H1 (cell line): Measurements from ENCODE around the gene IRX4. TPM values are rescaled to one million over a fixed set of nuclear protein-coding genes. Genes with fewer than 3 reads are reported as not detected.

ENCODE experiments used
- CTCF ChIA-PET: fragments of 300-600 bp; sonication (Branson Sonifier 250); formaldehyde crosslinking; loops from one replicate; lab custom pipeline; 2021; ENCODE audit not compliant: partially characterized antibody; lab: Charles Lee
- POLR2A ChIA-PET: fragments of 300-600 bp; sonication (Branson Sonifier 250); formaldehyde crosslinking; loops from one replicate; lab custom pipeline; 2021; ENCODE audit warnings: inconsistent platforms; ENCODE audit not compliant: partially characterized antibody; lab: Charles Lee
- DNase-seq, 2 experiments: peaks; one replicate each; pipeline versions ENCODE4 v3.0.0 to v3.0.0-alpha.2; 2010 to 2022; ENCODE audit warnings: low spot score in 2 of 2, low read depth in 1 of 2, mixed read lengths in 1 of 2
- FAIRE-seq: peaks from 2 replicates; lab custom pipeline; 2011; peaks lifted over from hg19 to GRCh38; lab: Jason Lieb, UNC
- H2AFZ ChIP-seq: 2 replicates; pipeline ENCODE4 v1.8.1; 2012; ENCODE audit warnings: low read length, inconsistent platforms
- H2AK5ac ChIP-seq: 2 replicates; pipeline ENCODE4 v1.6.1; 2013; ENCODE audit warnings: low read depth, low read length
- H2BK120ac ChIP-seq: replicated peaks from 2 replicates; pipeline ENCODE3; 2013; ENCODE audit warnings: low read depth, low read length, inconsistent platforms
- H2BK12ac ChIP-seq: 2 replicates; pipeline ENCODE4 v1.6.1; 2013; ENCODE audit warnings: low read depth, low read length
- H2BK15ac ChIP-seq: 2 replicates; pipeline ENCODE4 v1.6.1; 2013; ENCODE audit warnings: low read length
- H2BK20ac ChIP-seq: 2 replicates; pipeline ENCODE4 v1.6.1; 2013; ENCODE audit warnings: low read length
- H2BK5ac ChIP-seq: 2 replicates; pipeline ENCODE4 v1.6.1; 2013; ENCODE audit warnings: low read depth, low read length
- H3K14ac ChIP-seq: 2 replicates; pipeline ENCODE4 v1.6.1; 2013; ENCODE audit warnings: inconsistent platforms; ENCODE audit not compliant: insufficient read length
- H3K18ac ChIP-seq: 2 replicates; pipeline ENCODE4 v1.6.1; 2013; ENCODE audit warnings: low read length; ENCODE audit errors: extremely low read depth
- H3K23ac ChIP-seq: 2 replicates; pipeline ENCODE4 v1.6.1; 2013; ENCODE audit warnings: inconsistent platforms; ENCODE audit not compliant: insufficient read length
- H3K23me2 ChIP-seq: 2 replicates; pipeline ENCODE4 v1.6.1; 2013; ENCODE audit warnings: low read depth, low read length
- H3K27ac ChIP-seq: 2 replicates; pipeline ENCODE4 v1.6.1; 2011; ENCODE audit warnings: low read depth, low read length, inconsistent platforms
- H3K27me3 ChIP-seq, 4 experiments: replicated peaks in 1 of 4; 1 replicate in 1 of 4; 2 replicates in 3 of 4; pipeline versions ENCODE4 v1.6.1 to v1.8.1; 2011 to 2013; ENCODE audit warnings: low read length in 3 of 4, mild to moderate bottlenecking in 3 of 4, inconsistent platforms in 2 of 4, mixed read lengths in 2 of 4, moderate library complexity in 1 of 4; ENCODE audit not compliant: control insufficient read depth in 3 of 4, insufficient read depth in 3 of 4; ENCODE audit errors: extremely low read depth in 1 of 4
- H3K36me3 ChIP-seq, 4 experiments: 2 replicates each; pipeline versions ENCODE4 v1.6.1 to v1.8.1; 2011 to 2013; ENCODE audit warnings: mild to moderate bottlenecking in 4 of 4, low read length in 3 of 4, moderate library complexity in 2 of 4, control low read depth in 1 of 4, inconsistent platforms in 1 of 4; ENCODE audit not compliant: insufficient read depth in 4 of 4, control insufficient read depth in 2 of 4
- H3K4ac ChIP-seq: replicated peaks from 2 replicates; pipeline ENCODE3; 2013; ENCODE audit warnings: low read length, low read depth, mixed read lengths, inconsistent platforms; ENCODE audit not compliant: insufficient read length
- H3K4me1 ChIP-seq, 4 experiments: replicated peaks in 1 of 4; 1 replicate in 1 of 4; 2 replicates in 3 of 4; pipeline versions ENCODE4 v1.6.1 to v1.8.1; 2011 to 2013; ENCODE audit warnings: low read length in 3 of 4, inconsistent platforms in 2 of 4, mixed read lengths in 1 of 4; ENCODE audit not compliant: insufficient read depth in 4 of 4, control insufficient read depth in 3 of 4
- H3K4me2 ChIP-seq, 2 experiments: 2 replicates each; pipeline versions ENCODE4 v1.6.1 to v1.8.1; 2011 to 2013; ENCODE audit warnings: low read depth in 2 of 2, low read length in 2 of 2, control low read depth in 1 of 2, inconsistent platforms in 1 of 2, mild to moderate bottlenecking in 1 of 2; ENCODE audit not compliant: insufficient read depth in 1 of 2
- H3K4me3 ChIP-seq, 4 experiments: fragments of 200-600, 300-600 bp in 1 of 4; sonication (generic), shearing (Covaris generic), sonication (Bioruptor Twin) in 1 of 4; 2 replicates each; pipeline versions ENCODE4 v1.5.1 to v1.8.1; 2011 to 2016; ENCODE audit warnings: low read length in 4 of 4, low read depth in 3 of 4, control low read depth in 2 of 4, inconsistent platforms in 2 of 4, mild to moderate bottlenecking in 2 of 4, mixed read lengths in 1 of 4, moderate library complexity in 1 of 4; ENCODE audit not compliant: insufficient read depth in 2 of 4; ENCODE audit errors: extremely low read depth in 1 of 4
- H3K56ac ChIP-seq: replicated peaks from 2 replicates; pipeline ENCODE3; 2013; ENCODE audit warnings: low read depth, mild to moderate bottlenecking, mixed read lengths, low read length, inconsistent platforms; ENCODE audit not compliant: insufficient read length
- H3K79me1 ChIP-seq: 2 replicates; pipeline ENCODE4 v1.6.1; 2013; ENCODE audit warnings: low read depth, low read length, control low read depth
- H3K79me2 ChIP-seq, 2 experiments: 2 replicates each; pipeline versions ENCODE4 v1.6.1 to v1.8.1; 2012 to 2013; ENCODE audit warnings: low read length in 2 of 2, mild to moderate bottlenecking in 2 of 2, inconsistent platforms in 1 of 2; ENCODE audit not compliant: insufficient read depth in 2 of 2, control insufficient read depth in 1 of 2
- H3K9ac ChIP-seq, 4 experiments: replicated peaks in 1 of 4; 1 replicate in 1 of 4; 2 replicates in 3 of 4; pipeline versions ENCODE4 v1.6.1 to v1.8.1; 2011 to 2013; ENCODE audit warnings: low read depth in 3 of 4, low read length in 3 of 4, control low read depth in 2 of 4, mild to moderate bottlenecking in 2 of 4, moderate library complexity in 2 of 4, inconsistent platforms in 1 of 4; ENCODE audit errors: extremely low read depth in 1 of 4
- H3K9me3 ChIP-seq, 2 experiments: 2 replicates each; pipeline versions ENCODE4 v1.6.1 to v1.8.1; 2012 to 2013; ENCODE audit warnings: mild to moderate bottlenecking in 2 of 2, moderate library complexity in 2 of 2, control low read depth in 1 of 2, inconsistent platforms in 1 of 2, low read depth in 1 of 2, low read length in 1 of 2, mixed read lengths in 1 of 2; ENCODE audit not compliant: insufficient read depth in 2 of 2
- H4K20me1 ChIP-seq, 2 experiments: replicated peaks in 1 of 2; 2 replicates each; pipeline versions ENCODE3 to v1.8.1; 2011 to 2013; ENCODE audit warnings: inconsistent platforms in 2 of 2, low read length in 2 of 2, mild to moderate bottlenecking in 1 of 2; ENCODE audit not compliant: insufficient read depth in 2 of 2, control insufficient read depth in 1 of 2
- H4K5ac ChIP-seq: 2 replicates; pipeline ENCODE4 v1.6.1; 2013; ENCODE audit warnings: low read length, low read depth, mixed read lengths, inconsistent platforms; ENCODE audit not compliant: insufficient read length
- H4K8ac ChIP-seq: 2 replicates; pipeline ENCODE4 v1.8.0; 2013; ENCODE audit warnings: mild to moderate bottlenecking, moderate library complexity, low read length, inconsistent platforms; ENCODE audit not compliant: insufficient read depth; ENCODE audit errors: extremely low read depth
- H4K91ac ChIP-seq: replicated peaks from 2 replicates; pipeline ENCODE3; 2013; ENCODE audit warnings: low read length, mixed read lengths, inconsistent platforms; ENCODE audit not compliant: insufficient read length
- CBX8 ChIP-seq: fragments of 300-800, 300-1000 bp; sonication (generic); IDR thresholded peaks from 2 replicates; pipeline ENCODE4 v1.7.1; 2016; ENCODE audit warnings: low read depth, low read length, borderline replicate concordance
- CTBP2 ChIP-seq: IDR thresholded peaks from 2 replicates; pipeline ENCODE4 v1.7.0; 2011; ENCODE audit warnings: borderline replicate concordance, mild to moderate bottlenecking, moderate library complexity, mixed read lengths, low read length; ENCODE audit not compliant: insufficient read depth, insufficient read length
- HDAC6 ChIP-seq: IDR thresholded peaks from one replicate; pipeline ENCODE4 v1.7.1; 2012; ENCODE audit warnings: low read depth, mild to moderate bottlenecking, inconsistent platforms, low read length, moderate library complexity
- KDM5A ChIP-seq: fragments of 200-600 bp; IDR thresholded peaks from 2 replicates; pipeline ENCODE4 v1.7.1; 2012; ENCODE audit warnings: mild to moderate bottlenecking, low read length, inconsistent platforms, mixed read lengths
- NRF1 ChIP-seq: IDR thresholded peaks from 2 replicates; pipeline ENCODE4 v1.6.1; 2011; ENCODE audit warnings: mild to moderate bottlenecking, low read depth, low read length, improper control_type of control experiment
- POLR2AphosphoS5 ChIP-seq: IDR thresholded peaks from 2 replicates; pipeline ENCODE4 v1.6.1; 2011; ENCODE audit warnings: low read depth, low read length
- POU5F1 ChIP-seq: IDR thresholded peaks from 2 replicates; pipeline ENCODE4 v1.6.1; 2011; ENCODE audit warnings: low read depth, mild to moderate bottlenecking, low read length, moderate library complexity
- RAD21 ChIP-seq, 2 experiments: IDR thresholded peaks in 1 of 2; conservative IDR thresholded peaks in 1 of 2; 2 replicates each; pipeline ENCODE4 v1.6.1; 2011; ENCODE audit warnings: low read depth in 2 of 2, low read length in 2 of 2, improper control_type of control experiment in 1 of 2, inconsistent platforms in 1 of 2, mild to moderate bottlenecking in 1 of 2, moderate library complexity in 1 of 2
- RBBP5 ChIP-seq: IDR thresholded peaks from 2 replicates; pipeline ENCODE4 v1.7.1; 2012; ENCODE audit warnings: low read depth, mild to moderate bottlenecking, inconsistent platforms, low read length, moderate library complexity, borderline replicate concordance
- SIX5 ChIP-seq: IDR thresholded peaks from 2 replicates; pipeline ENCODE4 v1.6.1; 2011; ENCODE audit warnings: mild to moderate bottlenecking, low read depth, low read length
- SP1 ChIP-seq: IDR thresholded peaks from 2 replicates; pipeline ENCODE4 v1.6.1; 2011; ENCODE audit warnings: low read depth, low read length
- ZNF274 ChIP-seq: IDR thresholded peaks from 2 replicates; pipeline ENCODE4 v1.7.0; 2012; ENCODE audit warnings: low read length, borderline replicate concordance; ENCODE audit errors: extremely low read depth
- whole genome bisulfite sequencing, 2 experiments: shearing (Covaris generic) in 1 of 2; methylation state at CpG; one replicate each; pipeline versions ENCODE4 v1.1.6 to v1.1.7; 2013 to 2015; ENCODE audit warnings: low lambda C conversion rate in 2 of 2, mixed read lengths in 2 of 2, inconsistent platforms in 1 of 2, low coverage in 1 of 2, missing lambda C conversion rate in 1 of 2; ENCODE audit not compliant: insufficient replicate concordance in 2 of 2, insufficient coverage in 1 of 2, insufficient read length in 1 of 2; ENCODE audit errors: extremely low coverage in 1 of 2, missing lambda C conversion rate in 1 of 2; 5-methylcytosine and 5-hydroxymethylcytosine counted together
- polyA plus RNA-seq, 7 experiments: library from polyadenylated mRNA; depleted of rRNA in 3 of 7; stranded (reverse) in 5 of 7; unstranded in 2 of 7; fragments of >200 nt in 5 of 7; fragments of 200-250 nt in 2 of 7; gene quantifications; 1 replicate in 5 of 7; 2 replicates in 1 of 7; 4 replicates in 1 of 7; pipeline versions ENCODE4 v1.2.1 to v1.2.3, GENCODE V29; 2011 to 2013; ENCODE audit warnings: missing spikeins in 2 of 7, mixed read lengths in 2 of 7
- total RNA-seq: library from RNA; stranded (reverse); fragmentation: NEBNext Ultra II Directional; extraction: Animal tissue kit (Norgen Biotek cat#: 25700); gene quantifications from 2 replicates; pipeline ENCODE4 v1.2.1, GENCODE V29; 2021
- TF ChIP-seq, protein P1 (sequence below): IDR thresholded peaks from 2 replicates; pipeline ENCODE4 v1.6.1; 2012; ENCODE audit warnings: inconsistent platforms
- TF ChIP-seq, protein P2 (sequence below): IDR thresholded peaks from 2 replicates; pipeline ENCODE4 v1.6.1; 2011; ENCODE audit warnings: low read length, improper control_type of control experiment

IRX4 gene
- total and polyA plus RNA-seq, 2 of the 8 experiments (the other 6 are each of a cell fraction or from before 2014, with no cell fraction given) = 0.45 to 1.2 TPM

DNA sequence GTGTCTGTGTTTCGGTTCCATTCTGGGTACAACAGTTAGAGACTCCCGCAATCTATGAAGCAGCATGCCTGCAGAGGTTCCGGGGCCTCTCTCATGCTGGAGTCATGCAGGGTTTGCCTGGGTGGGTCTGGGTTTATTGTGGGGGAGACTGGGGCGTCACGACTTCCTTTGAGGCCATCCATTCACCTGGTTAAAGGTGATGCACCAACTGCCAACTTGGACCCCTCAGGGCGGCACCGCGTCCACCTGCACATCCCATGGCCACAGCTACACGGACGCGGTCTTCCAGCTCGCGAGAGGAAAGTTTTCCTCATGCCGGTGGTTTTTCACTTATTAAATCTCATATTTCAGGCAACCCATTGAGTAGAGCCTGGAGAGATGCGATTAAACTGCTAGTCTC is 30.9 kb upstream of the IRX4 start:
- Histone ChIP-seq H3K79me1 (no peaks in the 10 kb centered on the region), H2AFZ (no peak overlapping the region), H3K4ac (no peak overlapping the region), H3K27me3 (no peaks in the 10 kb centered on the region), H3K79me2 (no peaks in the 10 kb centered on the region), H3K36me3 (no peaks in the 10 kb centered on the region), H3K9ac (no peak overlapping the region), H3K27ac (no peak overlapping the region), H3K56ac (no peak overlapping the region), H3K18ac (no peak overlapping the region), H4K8ac (no peak overlapping the region; the same call in 1 of the 2 replicates), H3K4me2 (no peak overlapping the region), H3K14ac (no peak overlapping the region), H2BK15ac (no peak overlapping the region), H2AK5ac (no peak overlapping the region), H2BK12ac (no peak overlapping the region), H3K4me1 (no peaks in the 10 kb centered on the region), H2BK20ac (no peak overlapping the region), H2BK120ac (no peak overlapping the region), H3K4me3 (no peak overlapping the region), H4K91ac (no peak overlapping the region), H3K9me3 (no peaks in the 10 kb centered on the region; a peak in 1 of 4 replicates), H4K20me1 (no peaks in the 10 kb centered on the region), H4K5ac (no peak overlapping the region), H2BK5ac (no peak overlapping the region), H3K23me2 (no peaks in the 10 kb centered on the region), H3K23ac (no peak overlapping the region)
- 96% methylated on average over 15 of the region's 15 CpGs; no CpG with 5 or more reads in 1 of the 2 experiments for WGBS, 2 experiments
- ChIA-PET CTCF (no interaction called here), POLR2A (no interaction called here)
- FAIRE-seq (no peak), DNase-seq (no peak)
- TF ChIP-seq, protein P1, sequence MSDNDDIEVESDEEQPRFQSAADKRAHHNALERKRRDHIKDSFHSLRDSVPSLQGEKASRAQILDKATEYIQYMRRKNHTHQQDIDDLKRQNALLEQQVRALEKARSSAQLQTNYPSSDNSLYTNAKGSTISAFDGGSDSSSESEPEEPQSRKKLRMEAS = no peak
- no peak for TF ChIP-seq CBX8
- no peak for TF ChIP-seq RAD21 (IDR thresholded peaks at IDR 0.05 in 1 of 2, conservative IDR thresholded peaks at IDR 0.05 in 1 of 2; ENCODE audit: low read depth in 2 of 2, low read length in 2 of 2)
- TF ChIP-seq RBBP5 = no peak
- TF ChIP-seq, protein P2, sequence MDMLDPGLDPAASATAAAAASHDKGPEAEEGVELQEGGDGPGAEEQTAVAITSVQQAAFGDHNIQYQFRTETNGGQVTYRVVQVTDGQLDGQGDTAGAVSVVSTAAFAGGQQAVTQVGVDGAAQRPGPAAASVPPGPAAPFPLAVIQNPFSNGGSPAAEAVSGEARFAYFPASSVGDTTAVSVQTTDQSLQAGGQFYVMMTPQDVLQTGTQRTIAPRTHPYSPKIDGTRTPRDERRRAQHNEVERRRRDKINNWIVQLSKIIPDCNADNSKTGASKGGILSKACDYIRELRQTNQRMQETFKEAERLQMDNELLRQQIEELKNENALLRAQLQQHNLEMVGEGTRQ = no peak
- TF ChIP-seq KDM5A = no peak
- TF ChIP-seq POLR2AphosphoS5 = no peak
- no peak for TF ChIP-seq SP1
- TF ChIP-seq HDAC6 = no peak
- TF ChIP-seq CTBP2 = no peak
- TF ChIP-seq POU5F1 = no peak
- TF ChIP-seq ZNF274 = no peak
- no peak for TF ChIP-seq NRF1
- no peak for TF ChIP-seq SIX5
